SK-N-MC (cell line): ENCODE results near the gene CDK4.

Experiments
- EZH2 ChIP-seq: fragments of 200-600 bp; sonication (generic); IDR thresholded peaks from one replicate; pipeline ENCODE4 v1.6.1; 2017; ENCODE audit warnings: antibody characterized with exemption
- FOXP2 ChIP-seq: optimal IDR thresholded peaks from 2 replicates; pipeline ENCODE3; 2011; ENCODE audit warnings: mild to moderate bottlenecking, moderate library complexity; ENCODE audit not compliant: insufficient read depth; ENCODE audit errors: extremely low read length, control extremely low read depth
- POLR2AphosphoS5 ChIP-seq: IDR thresholded peaks from 2 replicates; pipeline ENCODE4 v1.6.1; 2012; ENCODE audit warnings: mild to moderate bottlenecking, low read depth, low read length, borderline replicate concordance

DNA sequence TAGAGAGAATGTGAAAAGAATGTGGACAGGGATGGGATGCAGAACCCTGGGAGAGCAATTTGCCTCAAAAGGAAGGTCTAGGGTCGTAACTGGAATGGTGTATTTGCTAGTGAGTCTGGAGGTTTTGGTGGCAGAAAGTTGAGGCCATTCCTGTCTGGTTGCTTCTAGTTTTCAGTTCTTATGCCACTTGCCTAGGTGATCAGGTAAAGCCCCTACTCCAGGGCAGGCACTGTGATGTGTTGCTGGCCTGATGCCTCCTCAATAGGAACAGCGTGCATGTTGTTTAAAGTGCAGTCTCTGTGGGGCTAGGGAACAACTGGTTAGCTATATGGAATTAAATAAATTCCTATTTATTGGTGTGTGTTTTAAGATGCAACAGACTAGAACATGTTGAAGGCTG, 51.8 kb downstream of the CDK4 start:
- no peak for TF ChIP-seq POLR2AphosphoS5
- no peak for TF ChIP-seq EZH2
- no peak for TF ChIP-seq FOXP2
